Omental fat pad (tissue), 4 donors: Measurements from ENCODE around the gene MPZL3. TPM values are rescaled to one million over a fixed set of nuclear protein-coding genes. Genes with fewer than 3 reads are reported as not detected.
A peak's percentile ranks its signal among the peaks of the same experiment; 100 is the strongest.

Experiments used
- ATAC-seq: fragments of 150-250 bp; one replicate; pipeline ENCODE4 v1.9.1; 2016; ENCODE audit warnings: mild to moderate bottlenecking, moderate library complexity; ENCODE audit not compliant: low FRiP score
- DNase-seq: peaks from one replicate; pipeline ENCODE4 v3.0.0-alpha.2; 2019; ENCODE audit warnings: low spot score
- CTCF ChIP-seq, 3 donors: fragments of 450-650 bp; IDR thresholded peaks; one replicate each; pipeline ENCODE4 v1.5.1; 2016 to 2017; ENCODE audit warnings: antibody characterized with exemption in 3 of 3, mild to moderate bottlenecking in 3 of 3, moderate library complexity in 2 of 3
- total RNA-seq, 4 donors: library from RNA; depleted of rRNA; stranded (reverse); fragments of >200 nt; gene quantifications; one replicate each; pipeline ENCODE4 v1.1.0, GENCODE V29; 2016

Gene MPZL3
- total RNA-seq, 4 donors from 2014 or later: 1.3 to 2.5 (median 2.4) TPM

- ATAC-seq: no peak
- no peak for TF ChIP-seq CTCF (IDR thresholded peaks at IDR 0.05)
- DNase-seq: no peak
Observed at GRCh38 chr11:118267486-118267885, 15.3 kb upstream of the MPZL3 start.

- TF ChIP-seq CTCF (IDR thresholded peaks at IDR 0.05): no peak
- no peak for ATAC-seq
Observed at GRCh38 chr11:118265954-118266353, 13.8 kb upstream of the MPZL3 start.

GRCh38 chr11:118264569-118265465 lies 12.7 kb upstream of the MPZL3 start:
- no peak for TF ChIP-seq CTCF (IDR thresholded peaks at IDR 0.05)
- DNase-seq: no peak
- ATAC-seq: no peak

More at GRCh38 chr11:118265954-118266353, 13.8 kb upstream of the MPZL3 start:
- DNase-seq: no peak

- no peak for TF ChIP-seq CTCF (IDR thresholded peaks at IDR 0.05)
- DNase-seq (no peak), ATAC-seq (peak; percentile 48)
Observed at GRCh38 chr11:118263695-118264568, 11.8 kb upstream of the MPZL3 start, which contains the start of gene MPZL2. TSS of gene MPZL2 (minus strand) at chr11:118264297. CDS start at chr11:118264153, 144 bp downstream.

GRCh38 chr11:118263112-118263511 lies 10.9 kb upstream of the MPZL3 start:
- DNase-seq (no peak), ATAC-seq (no peak)
- TF ChIP-seq CTCF (IDR thresholded peaks at IDR 0.05): no peak

GRCh38 chr11:118260353-118260752 lies 8.2 kb upstream of the MPZL3 start:
- ATAC-seq (no peak), DNase-seq (no peak)
- no peak for TF ChIP-seq CTCF (IDR thresholded peaks at IDR 0.05)
